HG02973 (cell line): ENCODE measurements around the gene CGRRF1.
A peak's percentile ranks its signal among the peaks of the same experiment; 100 is the strongest.

Experiments
- ATAC-seq: cut with Tn5 transposase; IDR thresholded peaks from one replicate; pipeline ENCODE4 v1.9.1; 2021; ENCODE audit warnings: moderate library complexity; ENCODE audit not compliant: unreplicated experiment

CGRRF1 gene

DNA sequence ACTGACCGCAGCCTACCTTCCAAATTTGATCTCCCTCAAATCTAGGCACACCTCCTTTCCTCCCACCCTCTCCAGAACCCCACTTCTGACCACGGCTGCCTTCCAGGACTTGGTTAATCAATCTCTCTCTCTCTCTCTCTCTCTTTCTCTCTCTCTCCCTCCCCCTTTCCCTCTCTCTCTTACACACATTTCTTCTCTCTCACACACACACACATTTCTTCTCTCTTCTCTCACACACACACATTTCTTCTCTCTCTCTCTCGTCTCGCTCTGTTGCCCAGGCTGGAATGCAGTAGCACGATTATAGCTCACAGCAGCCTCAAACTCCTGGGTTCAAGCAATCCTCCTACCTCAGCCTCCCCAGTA lies 20.4 kb upstream of the CGRRF1 start:
- peak; percentile 10 for ATAC-seq

DNA sequence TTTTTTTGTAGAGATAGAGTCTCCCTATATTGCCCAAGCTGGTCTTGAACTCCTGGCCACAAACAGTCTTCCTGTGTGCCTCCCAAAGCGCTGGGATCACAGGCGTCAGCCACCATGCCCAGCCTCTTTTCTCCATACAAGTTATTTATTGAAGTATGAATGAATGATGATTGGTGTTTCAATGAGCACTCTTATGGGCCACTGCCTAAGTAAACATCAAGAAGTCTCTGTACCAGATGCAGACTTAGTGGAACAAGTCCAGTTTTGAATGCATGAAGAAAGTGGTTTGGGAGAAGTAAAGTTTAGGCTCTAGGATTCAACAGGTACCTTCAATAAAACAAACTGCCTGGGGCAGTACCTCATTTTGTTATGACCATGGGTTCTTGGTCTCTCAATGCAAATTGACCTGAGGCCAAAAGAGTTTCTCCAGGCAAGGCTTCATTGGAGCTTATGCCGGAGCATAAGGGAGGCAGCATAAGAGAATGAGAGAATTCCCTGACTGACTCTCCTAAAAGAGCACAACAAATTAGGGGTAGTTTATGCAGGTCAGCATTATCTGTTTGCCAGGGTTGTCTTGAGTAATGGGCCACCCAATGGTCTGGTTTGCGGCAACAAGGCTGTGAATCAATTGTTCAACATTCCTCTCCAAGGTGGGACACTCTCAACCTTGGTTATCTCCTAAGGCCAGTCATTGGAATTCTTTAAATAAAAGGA lies 19.8 kb upstream of the CGRRF1 start:
- no peak for ATAC-seq

GRCh38 chr14:54490445-54491175 lies 19.1 kb upstream of the CGRRF1 start:
- ATAC-seq: no peak

DNA sequence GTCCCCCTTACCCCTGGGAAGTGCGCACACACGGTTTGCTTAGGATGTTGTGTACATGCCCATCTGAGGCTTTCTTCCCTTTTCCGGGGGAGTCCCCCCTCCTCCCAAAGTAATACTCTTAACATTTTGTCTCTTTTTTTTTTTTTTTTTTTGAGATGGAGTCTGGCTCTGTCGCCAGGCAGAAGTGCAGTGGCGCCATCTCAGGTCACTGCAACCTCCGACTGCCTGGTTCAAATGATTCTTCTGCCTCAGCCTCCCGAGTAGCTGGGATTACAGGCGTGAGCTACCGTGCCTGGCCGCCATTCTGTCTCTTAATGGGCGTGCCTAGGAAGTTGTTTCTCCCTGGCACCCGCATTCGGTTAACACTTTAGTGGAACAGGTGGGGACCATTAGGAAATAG lies 16.4 kb upstream of the CGRRF1 start:
- ATAC-seq: no peak

DNA sequence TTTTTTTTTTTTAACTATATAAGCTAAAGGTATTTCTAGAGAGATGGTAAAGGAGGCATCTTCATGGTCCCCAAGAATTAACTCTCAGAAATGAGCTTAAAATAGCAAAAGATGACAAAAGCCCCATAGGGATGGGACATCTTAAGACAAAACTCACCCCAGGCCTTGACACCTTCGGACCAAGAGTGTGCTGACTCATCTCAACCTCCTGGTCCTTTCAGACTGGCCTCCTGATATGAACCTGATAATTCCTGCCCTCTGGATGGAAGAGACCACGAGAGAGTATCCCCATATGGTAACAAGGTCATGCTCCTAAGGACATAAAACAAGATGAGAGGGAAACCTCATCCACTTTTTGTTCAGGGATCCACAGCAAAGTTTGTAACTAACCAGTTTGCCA lies 12.5 kb upstream of the CGRRF1 start:
- ATAC-seq: no peak

- ATAC-seq: no peak
Measured at GRCh38 chr14:54498095-54498531, 11.6 kb upstream of the CGRRF1 start.

- no peak for ATAC-seq
Measured at GRCh38 chr14:54498579-54498978, 11.1 kb upstream of the CGRRF1 start.

- no peak for ATAC-seq
Measured at GRCh38 chr14:54500744-54501143, 9.0 kb upstream of the CGRRF1 start.

DNA sequence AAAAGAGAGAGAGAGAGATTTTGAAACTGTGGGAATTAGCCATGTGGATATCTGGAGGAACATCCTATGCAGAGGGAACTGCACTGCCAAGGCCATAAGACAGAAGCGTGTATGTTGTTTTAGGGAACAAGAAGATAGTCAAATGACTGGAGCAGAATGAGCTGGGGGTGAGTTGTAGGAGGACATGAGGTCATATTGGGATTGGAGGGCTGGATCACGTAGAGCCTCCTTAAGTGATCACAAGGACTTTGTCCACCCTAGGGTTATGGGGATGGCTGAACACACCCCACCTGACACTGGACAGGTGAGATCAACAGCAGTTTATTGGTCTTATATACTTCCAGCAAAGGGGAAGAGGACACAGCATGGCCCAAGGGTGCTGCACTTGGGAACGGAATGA lies 8.2 kb upstream of the CGRRF1 start:
- ATAC-seq: no peak

- ATAC-seq: no peak
Measured at GRCh38 chr14:54502602-54503001, 7.1 kb upstream of the CGRRF1 start.

DNA sequence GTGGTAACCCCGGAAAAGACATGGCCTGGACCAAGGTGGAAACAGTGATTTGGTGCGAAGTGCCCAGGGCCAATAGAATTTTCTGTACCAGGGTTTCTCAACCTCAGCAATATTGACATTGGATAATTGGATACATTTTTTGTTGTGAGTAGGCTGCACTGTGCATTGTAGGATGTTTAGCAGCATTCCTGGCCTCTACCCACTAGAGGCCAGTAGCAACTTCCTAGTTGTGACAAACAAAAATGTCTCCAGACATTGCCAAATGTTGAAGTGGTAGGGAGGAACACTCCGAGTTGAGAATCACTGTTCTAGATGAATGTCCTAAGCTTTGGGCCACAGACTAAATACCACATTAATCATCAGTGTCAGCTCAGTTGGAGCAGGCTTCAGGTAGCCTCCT lies 6.2 kb upstream of the CGRRF1 start:
- no peak for ATAC-seq

GRCh38 chr14:54512393-54512792 lies 2.7 kb downstream of the CGRRF1 start:
- no peak for ATAC-seq

GRCh38 chr14:54515670-54516069 lies 6.0 kb downstream of the CGRRF1 start:
- ATAC-seq: no peak

DNA sequence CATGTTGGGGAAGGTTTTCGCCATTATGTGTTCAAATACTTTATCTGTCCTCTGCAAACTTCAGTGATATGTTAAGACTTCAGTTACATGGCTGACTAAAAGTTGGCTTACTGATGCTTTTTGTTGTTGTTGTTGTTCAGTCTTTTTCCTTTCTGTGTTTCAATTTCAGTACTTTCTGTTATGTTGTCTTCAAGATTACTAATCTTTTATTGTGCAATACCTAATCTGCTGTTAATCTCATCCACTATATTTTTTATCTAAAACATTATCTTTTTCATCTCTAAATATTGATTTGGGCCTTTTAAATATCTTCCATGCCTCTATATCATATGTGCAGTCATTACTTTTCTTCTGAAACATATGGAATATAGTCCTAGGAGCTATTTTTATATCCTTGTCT lies 7.0 kb downstream of the CGRRF1 start:
- ATAC-seq: no peak

- ATAC-seq: no peak
Measured at GRCh38 chr14:54524410-54524809, 14.7 kb downstream of the CGRRF1 start.

GRCh38 chr14:54528973-54529372 lies 19.3 kb downstream of the CGRRF1 start:
- ATAC-seq: no peak

GRCh38 chr14:54529811-54530210 lies 20.1 kb downstream of the CGRRF1 start:
- no peak for ATAC-seq

- ATAC-seq: peak; percentile 92
Measured at GRCh38 chr14:54532111-54533012, 22.7 kb downstream of the CGRRF1 start.

- ATAC-seq: no peak
Measured at GRCh38 chr14:54533100-54533499, 23.4 kb downstream of the CGRRF1 start.

GRCh38 chr14:54535126-54535525 lies 25.4 kb downstream of the CGRRF1 start:
- no peak for ATAC-seq

DNA sequence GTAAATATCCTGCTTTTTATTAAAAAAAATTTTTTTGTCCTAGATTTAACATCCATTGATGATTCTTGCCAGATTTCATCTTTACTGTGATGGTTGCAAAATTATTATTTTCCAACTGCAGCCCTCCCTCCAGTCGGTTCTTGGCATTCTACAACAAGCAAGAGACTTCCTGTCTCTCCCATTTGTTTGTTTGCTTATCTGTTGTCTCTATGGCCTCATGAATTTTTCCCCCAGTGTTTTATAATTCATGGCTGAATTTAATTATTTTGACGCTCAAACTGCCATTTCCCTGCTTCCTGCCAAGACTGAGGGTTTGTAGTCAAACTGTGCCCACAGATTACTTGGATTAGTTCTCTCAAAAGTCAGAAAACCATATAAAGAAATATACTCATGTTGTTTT lies 25.9 kb downstream of the CGRRF1 start:
- ATAC-seq: no peak

- ATAC-seq: no peak
Measured at GRCh38 chr14:54537651-54538050, 27.9 kb downstream of the CGRRF1 start.
